Epithelial cell of esophagus (primary cell): Measurements from ENCODE around the gene POLR2F.
"Not testable (repeated sequence)": the region's sequence is repeated elsewhere in the genome, so short reads cannot be mapped to it uniquely, and the experiment has no call there.

ENCODE experiments used
- DNase-seq: peaks from one replicate; pipeline ENCODE4 v3.0.0; 2010; ENCODE audit warnings: low read depth
- H3K4me3 ChIP-seq: 2 replicates; pipeline ENCODE4 v1.5.1; 2011; ENCODE audit warnings: mild to moderate bottlenecking, low read length, control low read depth
- CTCF ChIP-seq: IDR thresholded peaks from 2 replicates; pipeline ENCODE4 v1.5.1; 2011; ENCODE audit warnings: low read depth, mild to moderate bottlenecking, low read length, control low read depth, inconsistent platforms; ENCODE audit not compliant: insufficient read depth; ENCODE audit errors: missing control alignments

The POLR2F gene

GRCh38 chr22:37940698-37941376 is 12.7 kb upstream of the POLR2F start:
- TF ChIP-seq CTCF: no peak
- no peak for DNase-seq
- no peak overlapping the region for H3K4me3 ChIP-seq

- no peak overlapping the region for H3K4me3 ChIP-seq
- DNase-seq: no peak
- TF ChIP-seq CTCF: no peak
Measured at GRCh38 chr22:37942133-37942532, 11.4 kb upstream of the POLR2F start.

GRCh38 chr22:37943136-37943824 is 10.2 kb upstream of the POLR2F start:
- no peak for DNase-seq
- no peak overlapping the region for H3K4me3 ChIP-seq
- TF ChIP-seq CTCF: no peak

- no peak overlapping the region for H3K4me3 ChIP-seq
- DNase-seq: no peak
- no peak for TF ChIP-seq CTCF
Measured at GRCh38 chr22:37943825-37944198, 9.7 kb upstream of the POLR2F start.

DNA sequence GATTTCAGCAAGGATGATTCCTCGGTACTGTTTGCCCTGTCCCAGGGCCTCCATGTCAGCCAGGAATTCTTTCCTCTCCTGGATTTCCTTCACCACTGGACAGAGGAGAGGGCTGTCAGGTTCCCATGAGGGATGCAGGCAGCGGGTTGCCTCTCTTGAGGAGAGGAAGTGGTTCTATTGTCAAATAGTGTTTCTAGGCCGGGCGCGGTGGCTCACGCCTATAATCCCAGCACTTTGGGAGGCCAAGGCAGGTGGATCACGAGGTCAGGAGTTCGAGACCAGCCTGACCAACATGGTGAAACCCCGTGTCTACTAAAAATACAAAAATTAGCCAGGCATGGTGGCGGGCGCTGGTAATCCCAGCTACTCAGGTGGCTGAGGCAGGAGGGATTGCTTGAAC is 9.1 kb upstream of the POLR2F start:
- H3K4me3 ChIP-seq, DNase-seq: not testable (repeated sequence)

GRCh38 chr22:37947142-37947795 is 6.2 kb upstream of the POLR2F start:
- not testable (repeated sequence) for H3K4me3 ChIP-seq, DNase-seq

DNA sequence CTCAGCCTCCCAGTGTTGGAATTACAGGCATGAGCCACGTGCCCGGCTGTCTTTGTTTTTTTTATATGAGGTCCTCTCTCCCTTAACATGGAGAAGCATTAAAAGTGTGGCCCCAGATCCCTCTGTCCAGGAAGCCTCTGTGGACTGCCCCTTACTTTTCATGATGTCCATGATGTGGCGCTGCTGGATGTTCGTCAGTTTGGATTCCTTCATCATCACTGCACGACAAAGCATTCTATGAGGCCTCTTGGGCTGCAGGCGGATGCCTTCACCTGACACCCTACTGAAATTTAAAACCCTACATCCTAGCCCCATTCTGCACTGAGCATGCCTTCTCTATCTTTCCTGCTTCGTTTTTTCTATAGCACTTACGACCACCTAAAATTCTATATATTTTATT is 2.2 kb upstream of the POLR2F start:
- DNase-seq: peak; percentile 47
- H3K4me3 ChIP-seq: no peak overlapping the region
- TF ChIP-seq CTCF: peak; percentile 11

DNA sequence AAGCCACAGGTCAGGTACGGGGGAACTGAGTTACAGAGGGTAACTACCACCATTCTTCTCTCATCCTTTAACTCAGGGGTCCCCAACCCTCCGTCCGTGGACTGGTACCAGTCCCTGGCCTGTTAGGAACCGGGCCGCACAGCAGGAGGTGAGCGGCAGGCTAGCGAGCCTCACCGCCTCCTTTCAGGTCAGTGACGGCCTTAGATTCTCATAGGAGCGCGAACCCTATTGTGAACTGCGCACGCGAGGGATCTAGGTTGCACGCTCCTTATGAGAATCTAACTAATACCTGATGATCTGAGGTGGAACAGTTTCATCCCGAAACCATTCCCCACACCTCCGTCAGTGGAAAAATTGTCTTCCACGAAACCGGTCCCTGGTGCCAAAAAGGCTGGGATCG is 870 bp upstream of the POLR2F start:
- not testable (repeated sequence) for DNase-seq
- H3K4me3 ChIP-seq: peak overlapping the region; percentile 98
